CD14-positive monocyte (primary cell): ENCODE measurements around the gene VAV1. TPM values are rescaled to one million over a fixed set of nuclear protein-coding genes. Genes with fewer than 3 reads are reported as not detected.

Source experiments
- DNase-seq, 3 donors: peaks; one replicate each; pipeline ENCODE4 v3.0.0-alpha.2; 2011 to 2022
- H2AFZ ChIP-seq: 2 replicates; pipeline ENCODE4 v1.6.0; 2012; ENCODE audit warnings: mild to moderate bottlenecking, low read depth, low read length, inconsistent platforms; ENCODE audit not compliant: insufficient read depth, poor library complexity, severe bottlenecking
- H3K27ac ChIP-seq, 2 donors: 1 replicate in 1 of 2; 2 replicates in 1 of 2; pipeline ENCODE4 v1.5.1; 2012 to 2013; ENCODE audit warnings: low read length in 2 of 2, control low read depth in 1 of 2, inconsistent platforms in 1 of 2, low read depth in 1 of 2, mild to moderate bottlenecking in 1 of 2
- H3K27me3 ChIP-seq, 2 donors: one replicate each; pipeline versions ENCODE4 v1.6.0 to v1.6.1; 2011 to 2013; ENCODE audit warnings: low read length in 2 of 2; ENCODE audit not compliant: control insufficient read depth in 2 of 2, insufficient read depth in 2 of 2
- H3K36me3 ChIP-seq, 2 donors: replicated peaks in 1 of 2; 1 replicate in 1 of 2; 2 replicates in 1 of 2; pipeline versions ENCODE4 v1.5.1 to v1.6.1; 2012 to 2013; ENCODE audit warnings: low read length in 2 of 2, control low read depth in 1 of 2, inconsistent platforms in 1 of 2, mild to moderate bottlenecking in 1 of 2; ENCODE audit not compliant: insufficient read depth in 2 of 2, control insufficient read depth in 1 of 2
- H3K4me1 ChIP-seq, 2 donors: 1 replicate in 1 of 2; 2 replicates in 1 of 2; pipeline versions ENCODE4 v1.5.1 to v1.6.1; 2012 to 2013; ENCODE audit warnings: low read length in 2 of 2, control low read depth in 1 of 2, inconsistent platforms in 1 of 2, mild to moderate bottlenecking in 1 of 2, moderate library complexity in 1 of 2; ENCODE audit not compliant: insufficient read depth in 2 of 2, control insufficient read depth in 1 of 2
- H3K4me2 ChIP-seq: replicated peaks from 2 replicates; pipeline ENCODE3; 2012; ENCODE audit warnings: low read length, moderate library complexity, mild to moderate bottlenecking; ENCODE audit not compliant: poor library complexity, severe bottlenecking; ENCODE audit errors: extremely low read depth
- H3K4me3 ChIP-seq, 3 experiments: fragments of 200-600 bp in 1 of 3; sonication (generic) in 1 of 3; replicated peaks in 1 of 3; 1 replicate in 2 of 3; 2 replicates in 1 of 3; pipeline ENCODE4 v1.5.1; 2011 to 2013; ENCODE audit warnings: low read length in 3 of 3, mild to moderate bottlenecking in 3 of 3, control low read depth in 2 of 3, low read depth in 2 of 3, inconsistent platforms in 1 of 3, moderate library complexity in 1 of 3
- H3K79me2 ChIP-seq: 2 replicates; pipeline ENCODE4 v1.6.0; 2012; ENCODE audit warnings: mild to moderate bottlenecking, control low read depth, inconsistent platforms, low read length, moderate library complexity; ENCODE audit not compliant: insufficient read depth
- H3K9ac ChIP-seq: 2 replicates; pipeline ENCODE4 v1.6.0; 2017; ENCODE audit warnings: low read length, mild to moderate bottlenecking; ENCODE audit not compliant: insufficient read depth, poor library complexity, severe bottlenecking
- H3K9me3 ChIP-seq, 2 donors: replicated peaks in 1 of 2; 1 replicate in 1 of 2; 2 replicates in 1 of 2; pipeline versions ENCODE4 v1.5.1 to v1.6.1; 2012 to 2013; ENCODE audit warnings: low read length in 2 of 2, control low read depth in 1 of 2; ENCODE audit not compliant: control insufficient read depth in 1 of 2, insufficient read depth in 1 of 2
- H4K20me1 ChIP-seq: 2 replicates; pipeline ENCODE4 v1.6.0; 2012; ENCODE audit warnings: mild to moderate bottlenecking, low read length, control low read depth, moderate library complexity; ENCODE audit not compliant: insufficient read depth
- H3K27ac Mint-ChIP-seq, 7 donors: one replicate each; pipeline ENCODE4 v1.8.0; 2020; ENCODE audit warnings: mild to moderate bottlenecking in 7 of 7, mixed read lengths in 7 of 7, moderate library complexity in 6 of 7, inconsistent platforms in 2 of 7
- H3K27me3 Mint-ChIP-seq, 3 donors: one replicate each; pipeline ENCODE4 v1.8.0; 2021 to 2022; ENCODE audit warnings: low read depth in 3 of 3, mild to moderate bottlenecking in 3 of 3, mixed read lengths in 3 of 3, moderate library complexity in 3 of 3, inconsistent platforms in 1 of 3
- H3K36me3 Mint-ChIP-seq, 2 donors: one replicate each; pipeline ENCODE4 v1.8.0; 2020; ENCODE audit warnings: mixed read lengths in 2 of 2, inconsistent platforms in 1 of 2, mild to moderate bottlenecking in 1 of 2
- H3K4me1 Mint-ChIP-seq: one replicate; pipeline ENCODE4 v1.8.0; 2020; ENCODE audit warnings: mild to moderate bottlenecking, mixed read lengths
- H3K4me3 Mint-ChIP-seq, 2 donors: one replicate each; pipeline ENCODE4 v1.8.0; 2020; ENCODE audit warnings: mild to moderate bottlenecking in 2 of 2, mixed read lengths in 2 of 2, moderate library complexity in 1 of 2
- H3K9me3 Mint-ChIP-seq, 7 donors: one replicate each; pipeline ENCODE4 v1.8.0; 2020 to 2022; ENCODE audit warnings: mixed read lengths in 7 of 7, mild to moderate bottlenecking in 6 of 7, moderate library complexity in 6 of 7, inconsistent platforms in 2 of 7
- WGBS: methylation state at CpG from one replicate; pipeline ENCODE4 v1.1.5; 2013; ENCODE audit warnings: missing lambda C conversion rate; ENCODE audit not compliant: insufficient coverage; 5-methylcytosine and 5-hydroxymethylcytosine counted together
- intact Hi-C, 2 donors: fragments of 100-400 bp; cut with micrococcal nuclease; formaldehyde crosslinking; loops; one replicate each; pipeline versions ENCODE4 v1.15.0 to v1.15.1; 2023
- polyA plus RNA-seq, 3 donors: library from polyadenylated mRNA; depleted of rRNA in 1 of 3; unstranded in 2 of 3; stranded (reverse) in 1 of 3; fragments of 300-500 nt in 2 of 3; fragments of >200 nt in 1 of 3; fragmentation: Illumina TruSeq in 2 of 3; gene quantifications; 1 replicate in 2 of 3; 2 replicates in 1 of 3; pipeline ENCODE4 v1.2.3, GENCODE V29; 2012 to 2021
- TF ChIP-seq, protein P1 (sequence below): fragments of 200-600 bp; IDR thresholded peaks from one replicate; pipeline ENCODE4 v1.8.0; 2022; ENCODE audit warnings: antibody characterized with exemption, mild to moderate bottlenecking

The VAV1 gene
- polyA plus RNA-seq, 3 donors: 21.3 to 81.2 (median 30.2) TPM

DNA sequence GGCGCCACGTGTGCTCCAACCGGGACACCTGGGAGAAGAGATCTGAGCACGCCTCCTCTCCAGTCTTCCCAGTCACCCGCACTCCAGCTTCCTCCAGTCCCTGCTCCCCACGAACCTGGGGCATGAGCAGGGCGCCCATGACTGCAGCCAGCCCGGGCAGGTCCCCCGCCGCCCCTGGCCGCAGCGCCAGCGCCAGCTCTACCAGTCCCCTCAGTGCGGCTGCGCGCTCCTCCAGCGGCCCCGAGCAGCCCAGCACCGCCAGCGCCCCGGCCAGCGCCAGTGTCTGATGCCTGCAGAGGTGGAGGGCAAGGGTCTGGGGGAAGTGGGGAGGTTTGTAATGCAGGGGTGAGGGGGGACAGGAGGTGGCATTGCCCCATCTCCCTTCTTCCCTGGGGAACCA is 18.4 kb upstream of the VAV1 start:
- Histone ChIP-seq H3K79me2 (no peaks in the 10 kb centered on the region), H3K27me3 (no peaks in the 10 kb centered on the region), H2AFZ (peak overlapping the region; percentile 75), H3K9me3 (no peaks in the 10 kb centered on the region), H3K4me3 (peak overlapping the region in 1 of 3 experiments; percentile 35), H4K20me1 (no peaks in the 10 kb centered on the region), H3K27ac (peak overlapping the region in 1 of 2 donors; percentile 73), H3K36me3 (no peaks in the 10 kb centered on the region), H3K4me1 (peaks cover 13 to 19% of the 10 kb centered on the region in 2 donors), H3K9ac (no peak overlapping the region), H3K4me2 (peak overlapping the region; percentile 78)
- Mint-ChIP-seq H3K9me3 (no peaks in the 10 kb centered on the region), H3K36me3 (no peaks in the 10 kb centered on the region), H3K27ac (no peak overlapping the region), H3K4me3 (no peak overlapping the region), H3K4me1 (peaks cover 13% of the 10 kb centered on the region), H3K27me3 (peaks cover 2 to 14% (median 11%) of the 10 kb centered on the region in 3 donors)
- TF ChIP-seq, protein P1, sequence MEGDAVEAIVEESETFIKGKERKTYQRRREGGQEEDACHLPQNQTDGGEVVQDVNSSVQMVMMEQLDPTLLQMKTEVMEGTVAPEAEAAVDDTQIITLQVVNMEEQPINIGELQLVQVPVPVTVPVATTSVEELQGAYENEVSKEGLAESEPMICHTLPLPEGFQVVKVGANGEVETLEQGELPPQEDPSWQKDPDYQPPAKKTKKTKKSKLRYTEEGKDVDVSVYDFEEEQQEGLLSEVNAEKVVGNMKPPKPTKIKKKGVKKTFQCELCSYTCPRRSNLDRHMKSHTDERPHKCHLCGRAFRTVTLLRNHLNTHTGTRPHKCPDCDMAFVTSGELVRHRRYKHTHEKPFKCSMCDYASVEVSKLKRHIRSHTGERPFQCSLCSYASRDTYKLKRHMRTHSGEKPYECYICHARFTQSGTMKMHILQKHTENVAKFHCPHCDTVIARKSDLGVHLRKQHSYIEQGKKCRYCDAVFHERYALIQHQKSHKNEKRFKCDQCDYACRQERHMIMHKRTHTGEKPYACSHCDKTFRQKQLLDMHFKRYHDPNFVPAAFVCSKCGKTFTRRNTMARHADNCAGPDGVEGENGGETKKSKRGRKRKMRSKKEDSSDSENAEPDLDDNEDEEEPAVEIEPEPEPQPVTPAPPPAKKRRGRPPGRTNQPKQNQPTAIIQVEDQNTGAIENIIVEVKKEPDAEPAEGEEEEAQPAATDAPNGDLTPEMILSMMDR: no peak
- intact Hi-C loops: no loop called here
- no peak for DNase-seq
- 97% methylated on average over 21 of the region's 22 CpGs for WGBS

DNA sequence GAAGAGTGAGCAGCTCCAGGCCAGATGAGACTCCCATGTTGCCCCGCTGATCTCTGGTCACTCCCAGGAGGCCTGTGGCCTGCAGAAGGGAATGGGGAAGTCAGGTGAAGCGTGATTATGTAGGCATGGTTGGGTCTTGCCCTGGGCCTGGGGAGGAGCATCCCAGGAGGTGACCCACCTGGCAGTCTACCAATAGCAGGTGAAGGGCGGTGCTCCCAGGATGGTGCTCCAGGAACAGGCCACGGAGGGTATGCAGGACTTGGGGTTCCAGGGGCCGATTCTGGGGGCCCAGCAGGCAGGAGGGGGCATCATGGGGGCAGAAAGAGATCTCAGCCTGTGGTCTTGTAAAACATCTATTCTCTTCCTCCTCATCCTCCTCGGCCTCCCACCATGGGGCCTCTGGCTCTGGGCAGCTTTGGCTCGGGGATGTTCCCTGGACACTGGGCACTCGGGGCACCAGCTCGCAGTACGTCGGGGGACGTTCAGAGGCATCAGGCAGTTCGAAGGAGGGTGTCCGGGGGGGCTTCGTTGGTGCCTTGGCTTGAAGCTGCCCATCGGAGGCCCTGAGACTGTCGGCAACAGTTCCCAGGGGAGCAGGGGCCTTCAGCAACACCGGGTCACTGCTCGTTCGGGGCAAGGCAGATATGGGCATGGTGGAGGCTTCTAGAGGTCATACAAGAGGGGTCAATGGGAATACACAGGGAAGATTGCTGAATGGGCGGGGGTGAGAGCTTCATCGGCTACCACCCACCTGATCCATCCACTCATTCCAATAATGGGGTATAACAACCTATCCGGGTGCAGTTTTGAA is 17.6 kb upstream of the VAV1 start:
- Histone ChIP-seq H3K4me2 (no peak overlapping the region), H3K9me3 (no peaks in the 10 kb centered on the region), H2AFZ (no peak overlapping the region), H3K4me1 (peaks cover 13 to 19% of the 10 kb centered on the region in 2 donors), H3K79me2 (no peaks in the 10 kb centered on the region), H3K9ac (no peak overlapping the region), H3K4me3 (no peak overlapping the region), H3K27me3 (no peaks in the 10 kb centered on the region), H3K27ac (no peak overlapping the region), H3K36me3 (no peaks in the 10 kb centered on the region), H4K20me1 (no peaks in the 10 kb centered on the region)
- 94% methylated on average over 10 of the region's 23 CpGs for WGBS
- H3K4me1 Mint-ChIP-seq: peaks cover 13% of the 10 kb centered on the region
- H3K27ac Mint-ChIP-seq: peak overlapping the region in 2 of 7 donors; percentile 10 to 20
- H3K4me3 Mint-ChIP-seq: no peak overlapping the region
- no peak for DNase-seq
- intact Hi-C loops: no loop called here
- H3K27me3 Mint-ChIP-seq: peaks cover 1 to 11% (median 9%) of the 10 kb centered on the region in 3 donors
- H3K9me3 Mint-ChIP-seq: no peaks in the 10 kb centered on the region
- H3K36me3 Mint-ChIP-seq: no peaks in the 10 kb centered on the region
- TF ChIP-seq, protein P1: no peak
